ENCODE data around the gene NCKAP5.
"Not testable (repeated sequence)": the region's sequence is repeated elsewhere in the genome, so short reads cannot be mapped to it uniquely, and the experiment has no call there.

Gene NCKAP5

GRCh38 chr2:133223226-133223625 is 345.0 kb downstream of the NCKAP5 start:
- H3K4me1 Mint-ChIP-seq, result no peaks in the 10 kb centered on the region
- H3K9me3 Mint-ChIP-seq, result peaks cover 11% of the 10 kb centered on the region
- ATAC-seq (replicated peaks; ENCODE audit: extremely low read depth, poor library complexity, severe bottlenecking), result no peak
- H3K27me3 Mint-ChIP-seq, result no peaks in the 10 kb centered on the region
- no peak overlapping the region for H3K27ac Mint-ChIP-seq (ENCODE audit: low read depth)
- DNase-seq (ENCODE audit: low spot score in 2 of 2), result no peak
- H3K36me3 Mint-ChIP-seq (ENCODE audit: insufficient read depth), result no peaks in the 10 kb centered on the region
- no peak overlapping the region for H3K4me3 Mint-ChIP-seq

GRCh38 chr2:133221398-133221797 is 346.9 kb downstream of the NCKAP5 start:
- ATAC-seq (replicated peaks; ENCODE audit: extremely low read depth, poor library complexity, severe bottlenecking), result no peak
- Mint-ChIP-seq H3K4me1 (no peaks in the 10 kb centered on the region), H3K9me3 (peaks cover 14% of the 10 kb centered on the region), H3K4me3 (no peak overlapping the region), H3K27ac (ENCODE audit: low read depth) (no peak overlapping the region), H3K27me3 (no peaks in the 10 kb centered on the region), H3K36me3 (ENCODE audit: insufficient read depth) (no peaks in the 10 kb centered on the region)
- DNase-seq (ENCODE audit: low spot score in 2 of 2), result no peak

GRCh38 chr2:133218204-133218603 is 350.1 kb downstream of the NCKAP5 start:
- ATAC-seq (replicated peaks; ENCODE audit: extremely low read depth, poor library complexity, severe bottlenecking), result no peak
- H3K9me3 Mint-ChIP-seq, result peaks cover 18% of the 10 kb centered on the region
- H3K4me1 Mint-ChIP-seq, result no peaks in the 10 kb centered on the region
- no peak for DNase-seq (ENCODE audit: low spot score in 2 of 2)
- H3K27ac Mint-ChIP-seq (ENCODE audit: low read depth), result no peak overlapping the region
- no peaks in the 10 kb centered on the region for H3K36me3 Mint-ChIP-seq (ENCODE audit: insufficient read depth)
- no peak overlapping the region for H3K4me3 Mint-ChIP-seq
- no peaks in the 10 kb centered on the region for H3K27me3 Mint-ChIP-seq

- peaks cover 23% of the 10 kb centered on the region for H3K9me3 Mint-ChIP-seq
- no peak overlapping the region for H3K4me3 Mint-ChIP-seq
- no peaks in the 10 kb centered on the region for H3K4me1 Mint-ChIP-seq
- no peak for DNase-seq (ENCODE audit: low spot score in 2 of 2)
- no peak overlapping the region for H3K27ac Mint-ChIP-seq (ENCODE audit: low read depth)
- no peaks in the 10 kb centered on the region for H3K36me3 Mint-ChIP-seq (ENCODE audit: insufficient read depth)
- ATAC-seq (replicated peaks; ENCODE audit: extremely low read depth, poor library complexity, severe bottlenecking), result no peak
- no peaks in the 10 kb centered on the region for H3K27me3 Mint-ChIP-seq
Observed at GRCh38 chr2:133215477-133215876, 352.8 kb downstream of the NCKAP5 start.

- Mint-ChIP-seq H3K4me3 (no peak overlapping the region), H3K27ac (ENCODE audit: low read depth) (no peak overlapping the region), H3K9me3 (peaks cover 18% of the 10 kb centered on the region), H3K36me3 (ENCODE audit: insufficient read depth) (no peaks in the 10 kb centered on the region), H3K4me1 (no peaks in the 10 kb centered on the region), H3K27me3 (no peaks in the 10 kb centered on the region)
- DNase-seq (ENCODE audit: low spot score in 2 of 2), result no peak
- no peak for ATAC-seq (replicated peaks; ENCODE audit: extremely low read depth, poor library complexity, severe bottlenecking)
Observed at GRCh38 chr2:133213651-133214050, 354.6 kb downstream of the NCKAP5 start.

GRCh38 chr2:133209325-133209724 is 358.9 kb downstream of the NCKAP5 start:
- Mint-ChIP-seq H3K4me1 (no peaks in the 10 kb centered on the region), H3K9me3 (peaks cover 19% of the 10 kb centered on the region), H3K27ac (ENCODE audit: low read depth) (no peak overlapping the region), H3K4me3 (no peak overlapping the region), H3K27me3 (no peaks in the 10 kb centered on the region), H3K36me3 (ENCODE audit: insufficient read depth) (no peaks in the 10 kb centered on the region)
- ATAC-seq (replicated peaks; ENCODE audit: extremely low read depth, poor library complexity, severe bottlenecking), result no peak
- no peak for DNase-seq (ENCODE audit: low spot score in 2 of 2)

GRCh38 chr2:133206666-133207065 is 361.6 kb downstream of the NCKAP5 start:
- not testable (repeated sequence) for H3K27me3 Mint-ChIP-seq; H3K36me3 Mint-ChIP-seq (ENCODE audit: insufficient read depth); H3K4me1 Mint-ChIP-seq; H3K27ac Mint-ChIP-seq (ENCODE audit: low read depth); DNase-seq (ENCODE audit: low spot score in 2 of 2); H3K4me3 Mint-ChIP-seq; ATAC-seq (replicated peaks; ENCODE audit: extremely low read depth, poor library complexity, severe bottlenecking)
- H3K9me3 Mint-ChIP-seq, result peaks cover 13% of the 10 kb centered on the region

GRCh38 chr2:133204421-133204820 is 363.8 kb downstream of the NCKAP5 start:
- peaks cover 13% of the 10 kb centered on the region for H3K9me3 Mint-ChIP-seq
- H3K4me3 Mint-ChIP-seq, result no peak overlapping the region
- no peaks in the 10 kb centered on the region for H3K4me1 Mint-ChIP-seq
- ATAC-seq (replicated peaks; ENCODE audit: extremely low read depth, poor library complexity, severe bottlenecking) (no peak), DNase-seq (ENCODE audit: low spot score in 2 of 2) (no peak)
- no peak overlapping the region for H3K27ac Mint-ChIP-seq (ENCODE audit: low read depth)
- no peaks in the 10 kb centered on the region for H3K27me3 Mint-ChIP-seq
- no peaks in the 10 kb centered on the region for H3K36me3 Mint-ChIP-seq (ENCODE audit: insufficient read depth)

- ATAC-seq (replicated peaks; ENCODE audit: extremely low read depth, poor library complexity, severe bottlenecking) (no peak), DNase-seq (ENCODE audit: low spot score in 2 of 2) (no peak)
- Mint-ChIP-seq H3K36me3 (ENCODE audit: insufficient read depth) (no peaks in the 10 kb centered on the region), H3K4me1 (no peaks in the 10 kb centered on the region), H3K9me3 (peaks cover 13% of the 10 kb centered on the region), H3K4me3 (no peak overlapping the region), H3K27ac (ENCODE audit: low read depth) (no peak overlapping the region), H3K27me3 (no peaks in the 10 kb centered on the region)
Observed at GRCh38 chr2:133200684-133201421, 367.4 kb downstream of the NCKAP5 start.

GRCh38 chr2:133198678-133199077 is 369.6 kb downstream of the NCKAP5 start:
- DNase-seq (ENCODE audit: low spot score in 2 of 2), result no peak
- no peak for ATAC-seq (replicated peaks; ENCODE audit: extremely low read depth, poor library complexity, severe bottlenecking)
- Mint-ChIP-seq H3K27ac (ENCODE audit: low read depth) (no peak overlapping the region), H3K27me3 (no peaks in the 10 kb centered on the region), H3K4me1 (no peaks in the 10 kb centered on the region), H3K9me3 (peaks cover 15% of the 10 kb centered on the region), H3K4me3 (no peak overlapping the region), H3K36me3 (ENCODE audit: insufficient read depth) (no peaks in the 10 kb centered on the region)

- H3K27me3 Mint-ChIP-seq, result no peaks in the 10 kb centered on the region
- H3K4me1 Mint-ChIP-seq, result no peaks in the 10 kb centered on the region
- no peak for ATAC-seq (replicated peaks; ENCODE audit: extremely low read depth, poor library complexity, severe bottlenecking)
Observed at GRCh38 chr2:133197156-133197555, 371.1 kb downstream of the NCKAP5 start.

GRCh38 chr2:133194777-133195335 is 373.4 kb downstream of the NCKAP5 start:
- H3K4me3 Mint-ChIP-seq, result no peak overlapping the region
- H3K27ac Mint-ChIP-seq (ENCODE audit: low read depth), result no peak overlapping the region
- ATAC-seq (replicated peaks; ENCODE audit: extremely low read depth, poor library complexity, severe bottlenecking) (no peak), DNase-seq (ENCODE audit: low spot score in 2 of 2) (no peak)
- H3K27me3 Mint-ChIP-seq, result no peaks in the 10 kb centered on the region
- no peaks in the 10 kb centered on the region for H3K36me3 Mint-ChIP-seq (ENCODE audit: insufficient read depth)
- no peaks in the 10 kb centered on the region for H3K4me1 Mint-ChIP-seq
- peaks cover 15% of the 10 kb centered on the region for H3K9me3 Mint-ChIP-seq

More at GRCh38 chr2:133197156-133197555, 371.1 kb downstream of the NCKAP5 start:
- H3K27ac Mint-ChIP-seq (ENCODE audit: low read depth), result no peak overlapping the region
- no peaks in the 10 kb centered on the region for H3K36me3 Mint-ChIP-seq (ENCODE audit: insufficient read depth)
- DNase-seq (ENCODE audit: low spot score in 2 of 2), result no peak
- peaks cover 15% of the 10 kb centered on the region for H3K9me3 Mint-ChIP-seq
- H3K4me3 Mint-ChIP-seq, result no peak overlapping the region

- no peak for ATAC-seq (replicated peaks; ENCODE audit: extremely low read depth, poor library complexity, severe bottlenecking)
- Mint-ChIP-seq H3K27me3 (no peaks in the 10 kb centered on the region), H3K36me3 (ENCODE audit: insufficient read depth) (no peaks in the 10 kb centered on the region), H3K4me1 (no peaks in the 10 kb centered on the region), H3K27ac (ENCODE audit: low read depth) (no peak overlapping the region), H3K9me3 (peaks cover 16% of the 10 kb centered on the region), H3K4me3 (no peak overlapping the region)
- DNase-seq (ENCODE audit: low spot score in 2 of 2), result no peak
Observed at GRCh38 chr2:133194362-133194655, 374.0 kb downstream of the NCKAP5 start.
